CD4-positive, alpha-beta T cell treated with Interferon gamma for 1 hour (primary cell): ENCODE results near the gene BIN2.
"Not testable (repeated sequence)": the region's sequence is repeated elsewhere in the genome, so short reads cannot be mapped to it uniquely, and the experiment has no call there.

Experiments used
- DNase-seq: peaks from one replicate; pipeline ENCODE4 v3.0.0-alpha.2; 2020

BIN2 gene

DNA sequence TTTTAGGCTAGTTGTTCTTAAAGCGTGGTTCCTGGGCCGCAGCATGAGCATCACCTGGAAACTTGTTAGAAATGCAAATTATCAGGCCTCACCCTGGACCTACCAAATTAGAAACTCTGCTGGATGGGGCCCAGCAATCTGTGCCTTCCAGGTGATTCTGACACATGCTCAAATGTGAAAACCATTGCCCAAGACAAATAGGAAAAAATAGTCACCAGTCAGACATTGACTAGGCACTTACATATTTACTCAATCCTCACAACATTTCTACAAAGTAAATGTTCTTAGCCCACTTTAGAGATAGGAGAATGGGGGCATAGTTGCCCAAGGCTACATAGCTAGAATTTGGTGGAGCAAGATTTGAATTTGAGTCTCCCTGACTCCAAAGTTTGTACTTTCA, 19.2 kb upstream of the BIN2 start:
- no peak for DNase-seq

GRCh38 chr12:51342416-51342815, 18.4 kb upstream of the BIN2 start:
- DNase-seq, result no peak

DNA sequence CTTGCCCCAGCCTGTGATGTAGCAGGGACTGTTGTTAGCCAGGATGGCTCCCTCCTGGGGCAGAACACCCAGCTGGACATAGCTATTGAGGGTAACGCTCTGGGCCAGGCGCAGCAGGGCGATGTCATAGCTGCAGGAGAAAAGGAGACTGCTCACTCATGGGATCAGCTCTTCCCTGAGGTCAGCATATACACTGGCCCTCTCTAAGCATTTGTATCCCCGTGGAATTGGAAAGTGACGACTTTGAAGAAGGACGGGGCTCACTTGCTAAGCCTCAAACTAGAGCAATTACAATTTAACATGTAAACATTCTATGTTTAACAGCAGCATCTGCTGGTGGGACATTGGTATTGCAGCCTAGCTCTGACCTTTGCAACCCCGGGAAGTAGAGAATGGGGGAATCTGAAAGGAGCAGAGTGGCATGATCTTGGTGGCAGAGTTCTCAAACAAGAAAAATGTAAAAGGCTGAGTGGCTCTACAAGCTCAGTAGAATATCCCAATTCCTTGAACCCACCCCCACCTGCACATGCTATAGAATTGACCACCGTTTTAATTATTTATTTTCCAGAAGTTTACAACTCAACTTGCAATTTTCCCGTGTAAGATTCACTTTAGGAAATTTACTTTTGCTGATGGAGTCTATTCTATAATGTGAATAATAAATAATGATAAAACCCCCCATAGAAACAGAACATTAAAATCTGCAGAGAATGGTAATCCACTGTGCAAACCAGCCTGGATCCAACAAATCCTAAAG, 17.5 kb upstream of the BIN2 start:
- peak; percentile 59 for DNase-seq

- DNase-seq, result no peak
Measured at GRCh38 chr12:51339750-51340149, 15.8 kb upstream of the BIN2 start.

DNA sequence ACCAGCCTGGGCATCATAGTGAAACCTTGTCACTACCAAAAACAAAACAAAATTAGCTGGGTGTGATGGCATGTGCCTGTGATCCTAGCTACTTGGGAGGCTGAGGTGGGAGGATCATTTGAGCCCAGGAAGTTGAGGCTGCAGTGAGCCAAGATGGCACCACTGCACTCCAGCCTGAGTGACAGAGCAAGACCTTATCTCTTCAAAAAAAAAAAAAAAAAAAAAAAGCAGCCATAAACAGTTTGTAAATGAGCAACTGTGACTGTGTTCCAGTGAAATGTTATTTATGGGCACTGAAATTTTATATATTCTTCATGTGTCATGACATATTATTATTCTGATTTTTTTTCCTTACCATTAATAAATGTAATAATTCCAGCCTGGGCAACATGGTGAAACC, 13.4 kb upstream of the BIN2 start:
- DNase-seq, result not testable (repeated sequence)

DNA sequence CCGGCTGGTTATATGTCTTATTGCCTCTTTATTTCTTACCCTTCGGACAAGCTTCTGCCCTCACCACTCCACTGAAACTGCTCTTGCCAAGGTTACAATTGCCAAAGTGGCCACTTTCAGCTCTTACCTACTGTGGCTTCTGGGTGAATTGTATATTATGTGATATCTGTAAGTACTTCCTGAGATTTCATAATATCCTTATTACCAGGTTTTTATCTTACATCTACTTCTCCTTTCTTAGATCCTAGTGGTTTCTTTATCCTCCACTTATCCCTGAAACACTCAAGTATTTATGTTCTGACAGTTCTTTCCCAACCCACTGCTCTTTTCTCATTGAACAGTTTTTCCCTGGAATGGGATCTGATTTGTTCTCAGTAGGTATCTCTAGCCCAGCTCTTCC, 12.0 kb upstream of the BIN2 start:
- no peak for DNase-seq

GRCh38 chr12:51334764-51335163, 10.8 kb upstream of the BIN2 start:
- no peak for DNase-seq

DNA sequence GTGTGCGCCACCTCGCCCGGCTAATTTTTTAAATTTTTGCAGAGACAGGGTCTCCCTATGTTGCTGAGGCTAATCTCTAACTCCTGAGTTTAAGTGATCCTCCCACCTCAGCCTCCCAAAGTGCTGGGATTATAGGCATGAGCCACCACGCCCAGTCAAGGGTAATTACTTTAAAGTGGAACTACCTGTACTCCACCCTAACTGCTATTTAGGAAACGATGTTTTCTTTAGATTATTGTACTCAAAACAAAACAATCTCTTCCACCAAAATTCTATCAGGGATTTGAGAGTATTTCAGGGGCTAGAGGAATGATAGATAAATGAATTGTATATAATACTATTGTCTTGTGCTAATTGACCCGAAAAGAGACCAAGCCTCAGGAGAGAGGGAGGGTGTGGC, 9.6 kb upstream of the BIN2 start:
- no peak for DNase-seq

GRCh38 chr12:51330186-51330585, 6.2 kb upstream of the BIN2 start:
- DNase-seq, result no peak

DNA sequence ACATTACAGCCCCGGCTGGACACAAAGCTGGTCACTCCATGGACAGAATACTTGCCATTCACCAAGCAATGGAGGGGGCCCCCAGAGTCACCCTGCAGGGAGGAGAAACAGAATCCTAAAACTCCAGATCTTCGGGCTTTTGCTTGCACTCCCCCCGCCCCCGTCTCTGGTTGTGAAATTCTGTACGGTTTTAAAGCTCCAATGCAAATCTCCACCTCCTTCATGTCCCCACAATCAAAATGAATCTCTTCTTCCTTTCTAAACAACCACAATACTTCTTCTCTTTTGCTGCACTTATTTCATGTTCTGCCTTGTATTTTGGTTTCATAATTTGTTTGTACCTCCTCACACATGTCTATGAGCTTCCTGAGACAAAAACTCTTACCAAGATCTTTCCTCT, 5.8 kb upstream of the BIN2 start:
- no peak for DNase-seq

GRCh38 chr12:51328587-51328986, 4.6 kb upstream of the BIN2 start:
- no peak for DNase-seq

DNA sequence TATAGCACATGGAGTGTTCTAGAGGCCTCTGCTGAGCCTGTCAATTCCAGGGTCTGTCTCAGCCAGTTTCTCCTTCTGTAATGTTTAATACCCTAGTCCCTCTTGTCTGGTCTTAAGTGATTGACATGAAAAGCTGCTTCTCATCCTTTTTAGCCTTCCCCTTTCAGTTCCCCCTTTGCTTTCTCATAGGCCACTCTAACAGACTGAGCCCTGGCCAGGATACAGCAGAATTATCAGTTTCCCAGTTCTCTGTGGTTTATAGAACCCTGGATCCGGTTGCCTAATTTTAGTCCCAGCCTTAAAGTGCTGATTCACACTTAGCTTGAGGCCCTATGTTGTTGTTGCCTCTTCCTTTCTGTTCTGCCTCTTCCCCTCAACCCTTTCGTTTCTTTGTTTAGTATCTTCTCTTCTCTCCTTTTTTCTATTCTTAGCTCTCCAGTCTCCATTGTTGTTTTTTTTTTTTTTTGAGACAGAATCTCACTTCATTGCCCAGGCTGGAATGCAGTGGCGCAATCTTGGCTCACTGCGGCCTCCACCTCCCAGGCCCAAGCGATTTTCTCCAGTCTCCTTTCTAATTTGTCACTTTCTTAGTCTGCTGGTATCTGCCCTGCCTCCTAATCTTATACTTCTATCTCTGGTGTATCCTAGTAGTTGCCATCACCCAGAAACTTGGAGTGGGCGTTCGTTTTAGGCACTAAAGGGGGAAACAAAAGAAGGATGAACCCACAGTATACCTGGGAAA, 2.9 kb upstream of the BIN2 start:
- DNase-seq, result peak; percentile 16

DNA sequence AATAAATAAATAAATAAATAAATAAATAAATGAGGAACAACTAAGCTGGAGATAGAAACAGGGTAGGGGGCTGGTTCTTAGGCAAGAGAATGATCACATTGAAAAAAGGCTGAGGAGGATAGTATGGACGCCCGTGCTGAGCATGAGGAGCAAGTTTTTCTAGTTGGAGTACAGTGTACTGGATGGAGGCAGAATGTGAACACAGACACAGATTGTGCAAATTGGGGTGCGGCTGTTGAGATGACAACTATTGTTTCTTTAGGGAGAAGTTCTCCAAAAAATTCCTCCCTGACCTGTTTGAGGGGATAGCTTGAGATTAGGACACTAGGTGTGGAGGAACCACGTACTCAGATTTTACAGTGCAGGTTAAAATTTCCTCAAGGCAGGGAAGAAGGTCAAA, 979 bp upstream of the BIN2 start:
- no peak for DNase-seq

- peak; percentile 74 for DNase-seq
Measured at GRCh38 chr12:51323317-51323960, 535 bp downstream of the BIN2 start.

DNA sequence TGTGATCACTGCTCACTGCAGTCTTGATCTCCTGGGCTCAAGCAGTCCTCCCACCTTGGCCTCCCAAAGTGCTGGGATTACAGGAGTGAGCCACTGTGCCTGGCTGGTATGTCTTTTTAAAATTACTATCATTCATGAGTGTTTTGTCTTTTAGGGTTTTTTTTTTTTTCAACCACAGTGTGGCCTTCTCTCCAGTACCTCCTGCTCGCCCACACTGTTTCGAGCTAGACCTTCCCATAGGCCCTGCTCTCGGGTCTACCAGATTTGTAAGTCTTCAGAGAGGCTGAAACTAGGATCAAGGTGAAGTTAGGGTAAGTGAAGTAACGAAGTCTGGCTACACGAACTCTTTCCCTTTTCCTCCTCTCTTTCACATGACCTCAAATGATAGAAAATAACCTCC, 1.5 kb downstream of the BIN2 start:
- no peak for DNase-seq

GRCh38 chr12:51321882-51322281, 2.1 kb downstream of the BIN2 start:
- DNase-seq, result no peak

DNA sequence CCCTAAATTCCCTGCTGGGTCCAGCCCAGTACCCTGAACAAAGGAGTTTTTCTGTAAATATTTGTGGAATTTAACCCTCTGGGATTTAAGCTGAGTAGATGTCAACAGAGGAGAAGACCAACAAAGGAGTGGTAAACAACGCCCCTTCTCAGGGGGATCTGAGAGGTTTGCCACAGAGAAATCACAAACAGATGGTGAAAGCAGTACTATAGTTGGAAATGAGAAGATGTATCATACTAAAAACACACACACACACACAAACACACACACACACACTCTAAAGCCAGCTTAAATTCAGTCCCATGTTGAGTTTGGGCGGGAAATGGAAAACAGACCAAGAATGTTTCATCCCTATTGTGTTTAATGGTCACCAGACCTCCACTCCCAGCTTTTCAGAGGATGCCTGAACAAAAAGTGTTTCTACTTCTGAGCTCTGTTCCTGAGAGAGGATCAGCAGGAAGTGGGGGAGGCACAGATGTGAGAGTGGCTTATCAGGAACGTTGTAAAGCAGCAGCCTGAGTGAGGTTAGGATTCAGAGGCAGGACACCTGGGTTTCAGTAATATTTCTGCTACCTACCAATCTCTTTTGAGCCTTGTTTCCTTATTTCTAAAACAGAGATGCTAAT, 3.2 kb downstream of the BIN2 start:
- no peak for DNase-seq

- DNase-seq, result no peak
Measured at GRCh38 chr12:51320311-51320694, 3.7 kb downstream of the BIN2 start.

DNA sequence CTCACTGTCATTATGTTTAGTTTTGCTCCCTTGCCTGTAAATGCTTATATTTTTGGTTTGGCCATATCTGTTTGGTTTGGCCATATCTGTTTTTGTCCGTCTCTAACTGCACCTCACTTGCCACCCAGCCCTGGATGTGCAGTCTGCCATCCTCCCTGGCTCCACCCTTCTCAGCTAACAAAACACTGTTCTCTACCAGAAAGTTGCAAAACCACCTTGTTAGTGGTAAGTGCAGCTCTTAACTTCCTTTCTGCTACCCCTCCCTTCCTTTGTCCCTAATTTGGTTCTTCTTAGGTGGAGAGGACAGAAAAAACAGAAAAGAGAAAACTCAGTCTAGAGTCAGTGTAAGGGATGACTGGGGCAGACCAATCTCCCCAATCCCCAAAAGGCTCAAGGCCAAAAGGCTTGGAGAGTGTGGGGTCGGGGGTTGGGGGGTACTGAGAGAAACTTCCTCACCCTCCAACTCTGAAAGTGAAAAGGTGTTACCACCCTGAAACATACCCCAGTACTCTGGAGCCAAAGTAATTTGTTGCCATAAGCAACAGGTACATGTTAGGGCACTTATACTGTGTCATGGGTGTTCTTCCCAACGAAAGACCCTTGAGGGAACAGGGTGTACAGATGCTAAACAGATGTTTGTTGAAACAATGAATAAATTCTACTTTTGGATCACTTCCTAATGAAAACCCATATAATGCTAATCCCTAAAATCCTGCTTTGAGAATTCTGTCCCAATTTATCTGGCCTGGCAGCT, 5.0 kb downstream of the BIN2 start:
- DNase-seq, result peak; percentile 45

GRCh38 chr12:51318057-51318806, 5.7 kb downstream of the BIN2 start:
- DNase-seq, result not testable (repeated sequence)

DNA sequence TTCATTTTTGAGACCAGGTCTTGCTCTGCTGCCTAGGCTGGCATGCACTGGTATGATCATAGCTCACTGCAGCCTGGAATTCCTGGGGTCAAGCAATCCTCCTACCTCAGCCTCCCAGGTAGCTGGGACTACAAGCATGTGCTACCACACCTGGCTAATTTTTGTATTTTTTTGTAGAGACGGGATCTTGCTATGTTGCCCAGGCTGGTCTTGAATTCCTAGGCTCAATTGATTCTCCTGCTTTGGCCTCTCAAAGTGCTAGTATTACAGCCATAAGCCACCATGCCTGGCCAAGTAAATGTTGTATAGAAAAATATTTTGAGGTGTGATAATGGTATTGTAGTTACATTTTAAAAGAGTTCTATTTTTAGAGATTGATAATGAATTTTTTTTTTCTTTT, 12.6 kb downstream of the BIN2 start:
- DNase-seq, result no peak
